CD4-positive, alpha-beta T cell treated with Interleukin-10 for 1 hour (primary cell): Measurements from ENCODE around the gene CDH26.

Source experiments
- DNase-seq: peaks from one replicate; pipeline ENCODE4 v3.0.0-alpha.2; 2020

Gene CDH26

DNA sequence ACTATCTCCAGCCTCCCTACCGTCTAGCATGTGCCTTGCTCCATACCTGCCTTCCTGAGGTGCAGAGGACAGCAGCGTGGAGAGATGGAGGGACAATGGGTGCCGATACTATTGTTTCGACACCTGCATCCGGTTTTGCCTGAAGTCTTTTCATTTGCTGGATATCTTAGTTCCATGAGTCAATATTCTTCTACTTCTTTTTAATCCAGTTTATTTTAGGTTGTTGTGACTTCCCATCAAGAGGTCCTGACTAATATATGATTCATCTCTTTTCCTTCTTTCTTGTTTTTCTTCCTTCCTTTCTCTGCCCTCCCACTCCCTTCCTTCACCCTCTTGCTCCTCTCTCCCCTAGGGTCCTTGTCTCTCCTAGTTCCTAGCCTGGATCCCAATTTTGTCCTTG lies 91.4 kb downstream of the CDH26 start:
- DNase-seq = no peak

DNA sequence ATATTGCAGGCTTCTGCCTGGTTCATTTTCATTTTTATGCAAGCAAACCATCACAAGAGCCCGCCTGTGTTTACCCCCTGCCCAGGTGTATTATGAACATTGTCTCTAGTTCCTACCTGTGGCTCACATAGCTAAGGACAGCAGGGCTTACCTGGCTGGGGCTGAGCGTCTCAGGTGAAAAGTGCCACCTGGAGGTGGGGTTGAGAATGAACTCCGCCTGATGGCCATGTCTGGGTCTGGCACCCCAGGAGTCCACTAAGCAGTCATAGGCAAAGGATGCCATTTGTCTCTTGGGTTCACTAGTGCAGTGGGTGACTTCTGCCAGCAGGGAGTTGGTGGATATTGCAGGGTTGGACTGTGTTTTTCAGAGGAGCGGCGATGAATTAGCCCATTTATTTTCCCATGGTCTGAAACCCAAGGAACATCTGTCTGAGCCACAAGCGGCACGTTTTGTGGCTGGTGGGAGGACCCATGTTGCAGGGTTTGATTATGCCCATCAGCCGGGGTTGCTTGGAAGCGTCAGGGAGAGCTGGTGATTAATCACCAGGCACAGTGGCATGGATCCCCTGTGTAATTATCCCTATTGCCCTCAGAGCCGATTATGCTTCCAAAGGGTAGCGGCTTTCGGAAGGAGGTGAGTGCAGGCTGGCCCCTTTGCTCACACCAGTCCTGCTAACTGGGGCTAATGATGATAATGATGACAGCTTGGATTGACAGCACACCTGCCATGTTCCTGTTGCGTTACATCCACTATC lies 92.1 kb downstream of the CDH26 start:
- peak; percentile 9 for DNase-seq

DNA sequence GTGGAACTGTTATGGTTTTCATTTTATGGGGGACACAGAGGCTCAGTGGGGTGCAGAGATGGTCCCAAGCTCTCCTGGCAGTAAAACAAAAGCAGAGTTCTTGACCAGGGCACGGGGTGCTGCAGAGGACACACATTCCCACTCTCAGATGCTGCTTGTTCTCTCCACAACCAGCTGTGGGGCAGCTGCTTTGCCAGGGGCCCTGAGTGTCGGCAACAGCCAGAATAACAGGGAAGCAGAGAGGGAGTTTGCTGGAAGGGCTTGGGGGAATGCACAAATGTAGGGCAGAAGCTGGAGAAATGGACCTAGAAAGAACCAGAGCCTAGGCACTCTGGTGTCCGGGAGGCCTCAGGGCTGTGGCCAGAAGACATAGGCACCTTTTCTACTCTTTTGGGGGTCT lies 93.7 kb downstream of the CDH26 start:
- DNase-seq = no peak

DNA sequence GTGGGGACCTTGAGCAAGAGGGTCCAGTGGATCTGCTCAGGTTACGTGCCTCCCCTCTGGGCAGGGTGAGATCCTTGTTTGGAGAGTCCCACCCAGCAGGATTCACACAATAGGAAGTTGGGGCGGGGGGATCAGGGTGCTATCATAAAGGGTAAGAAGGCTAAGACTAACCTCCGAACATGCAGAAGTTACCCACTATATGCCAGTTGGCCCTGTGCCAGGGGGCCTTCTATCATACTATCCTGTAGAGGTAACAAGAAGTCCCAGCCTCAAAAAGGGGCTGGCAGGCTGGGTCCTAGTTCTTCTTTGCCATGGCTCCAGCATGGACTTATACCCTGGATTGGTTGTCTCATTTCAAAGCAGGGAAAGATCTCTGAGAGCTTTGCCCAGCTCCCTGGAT lies 94.1 kb downstream of the CDH26 start:
- no peak for DNase-seq

DNA sequence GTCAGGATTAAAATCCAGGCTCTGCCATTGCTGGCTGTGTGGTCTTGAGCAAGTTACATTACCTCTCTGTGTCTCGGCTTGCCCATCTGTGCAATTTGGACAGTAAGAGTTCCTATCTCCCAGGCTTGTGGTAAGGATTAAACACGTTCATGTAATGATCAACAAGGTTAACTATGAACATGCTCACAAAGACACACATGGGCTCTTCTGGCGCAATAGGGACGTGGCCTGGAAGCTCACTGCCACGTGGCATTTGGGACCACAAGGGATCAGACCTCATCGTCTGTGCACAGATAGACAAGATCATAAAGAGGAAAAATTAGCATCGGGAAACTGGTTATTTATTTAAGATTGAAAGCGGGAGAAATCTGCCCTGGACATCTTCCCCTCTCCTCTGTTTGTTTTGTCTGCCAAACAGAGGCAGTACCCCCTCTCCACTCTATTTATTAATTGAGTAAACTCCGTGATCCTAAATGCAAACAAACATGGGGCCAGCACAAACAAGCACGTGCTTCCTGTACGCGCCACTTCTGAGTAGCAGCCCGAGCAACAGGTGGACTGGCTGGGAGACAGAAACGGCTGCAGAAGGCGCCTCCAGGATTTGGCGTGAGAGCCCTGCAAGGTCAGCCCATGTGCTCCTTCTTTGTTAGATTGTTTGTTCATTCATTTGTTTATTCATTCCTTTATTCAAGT lies 95.0 kb downstream of the CDH26 start:
- DNase-seq = no peak

DNA sequence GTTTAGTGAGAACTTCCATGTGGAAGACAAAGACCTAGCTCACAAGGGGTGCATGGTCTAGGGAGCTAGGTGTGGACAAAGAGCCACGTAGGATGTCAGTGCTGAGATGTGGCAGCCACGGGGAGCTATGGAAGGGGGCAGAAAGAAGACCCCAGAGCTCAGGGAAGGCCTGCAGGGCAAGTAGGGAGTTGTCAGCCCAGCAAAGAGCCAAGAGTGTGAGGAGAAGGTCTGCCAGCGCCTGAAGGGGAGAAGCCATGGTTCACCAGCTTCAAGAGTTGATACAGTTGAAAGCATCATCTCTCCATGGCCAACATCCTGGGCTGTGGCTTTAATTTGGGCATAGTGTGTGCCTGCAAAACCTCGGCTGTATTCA lies 95.6 kb downstream of the CDH26 start:
- no peak for DNase-seq

DNA sequence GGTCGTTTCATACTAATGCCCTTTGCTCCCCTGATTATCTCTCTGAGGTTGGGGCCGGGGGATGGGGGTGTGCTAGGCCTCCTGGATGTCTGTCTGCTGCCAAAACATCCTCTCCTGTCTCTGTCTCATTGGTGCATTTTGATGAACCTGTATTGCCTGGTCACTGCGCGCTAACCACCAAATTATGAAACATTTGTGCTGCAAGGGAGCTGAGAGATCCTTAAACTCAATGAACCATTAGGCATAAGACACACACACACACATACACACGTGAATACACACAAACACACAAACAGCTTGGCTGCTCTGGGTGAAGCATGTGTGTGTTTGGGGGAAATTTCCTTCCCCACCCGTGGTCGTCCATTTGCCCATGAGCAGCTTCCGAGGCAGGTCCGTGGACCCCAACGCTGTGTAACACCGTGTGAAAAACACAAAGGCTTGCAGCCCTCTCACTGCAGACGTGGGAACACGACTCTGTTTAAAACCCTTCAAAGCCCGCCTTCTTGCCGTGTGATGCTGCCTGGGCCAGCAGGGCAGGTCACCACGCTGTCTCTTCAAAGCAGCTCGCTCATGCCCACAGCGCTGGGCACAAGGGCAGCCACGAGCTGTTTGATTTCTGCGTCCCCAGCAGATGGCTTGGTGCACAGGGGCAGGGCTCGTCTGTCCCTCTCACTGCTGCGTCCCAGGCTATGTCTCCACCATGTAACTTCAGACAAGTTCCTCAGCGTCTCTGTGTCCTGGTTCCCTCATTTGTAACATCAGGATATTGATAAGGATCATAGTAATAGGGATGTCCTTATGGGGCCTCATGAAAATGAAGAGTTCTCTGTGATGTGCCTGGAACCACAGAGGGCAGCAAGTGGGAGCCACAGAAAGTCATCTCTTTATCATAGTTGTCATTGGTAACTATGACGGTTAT lies 96.8 kb downstream of the CDH26 start:
- DNase-seq = no peak

DNA sequence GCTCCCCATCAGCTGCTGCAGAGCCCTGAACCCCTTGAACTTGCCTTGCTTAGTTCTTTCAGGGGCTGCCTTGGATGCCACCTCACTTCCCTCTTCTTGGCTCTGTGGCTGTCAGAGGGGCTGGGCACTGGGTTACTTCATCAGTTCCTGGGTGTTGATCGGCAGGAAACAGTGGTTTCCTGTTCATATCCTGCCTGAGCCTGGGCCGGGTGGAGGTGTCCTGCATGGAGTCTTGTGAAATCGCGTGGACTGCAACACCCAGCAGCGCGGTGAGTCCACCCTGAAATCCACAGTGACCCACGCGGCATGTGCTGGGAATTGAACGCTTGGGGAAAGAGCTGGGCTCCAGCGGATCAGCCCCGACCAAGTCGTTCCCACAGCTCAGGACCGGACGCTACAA lies 97.5 kb downstream of the CDH26 start:
- peak; percentile 67 for DNase-seq

DNA sequence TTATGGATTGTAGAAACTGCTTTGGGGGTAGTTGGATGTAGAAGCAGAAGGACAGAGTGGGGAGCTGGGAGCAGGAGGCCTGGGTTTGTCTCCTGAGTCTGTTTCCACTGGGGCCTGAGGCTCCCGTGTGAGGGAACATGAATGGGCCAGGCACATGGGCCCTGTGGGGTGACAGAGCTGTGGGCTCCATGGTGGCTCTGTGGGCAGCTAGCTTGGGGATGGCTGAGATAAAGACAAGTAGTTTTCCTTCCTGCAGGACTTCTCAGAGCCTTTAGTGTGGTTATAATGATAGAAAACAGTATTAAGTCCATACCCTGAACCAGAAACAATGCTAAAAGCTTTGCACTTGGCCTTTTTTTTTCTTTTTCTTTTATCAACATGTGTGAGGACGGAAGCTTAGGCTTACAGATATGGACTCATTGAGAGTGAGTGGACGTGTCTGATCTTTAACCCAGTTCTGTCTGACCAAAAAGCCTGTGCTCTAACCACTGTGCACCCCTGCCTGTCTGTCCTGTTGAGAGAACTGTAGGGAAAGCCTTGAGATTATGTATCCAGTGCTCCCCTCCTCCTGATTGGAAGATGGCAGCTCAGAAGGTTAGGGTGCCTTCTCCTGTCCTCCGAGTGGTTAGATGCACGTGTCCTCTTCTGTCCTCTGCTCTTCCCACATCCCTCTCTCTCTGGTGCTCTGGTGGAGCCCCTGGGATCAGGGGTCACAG lies 98.3 kb downstream of the CDH26 start:
- peak; percentile 11 for DNase-seq

DNA sequence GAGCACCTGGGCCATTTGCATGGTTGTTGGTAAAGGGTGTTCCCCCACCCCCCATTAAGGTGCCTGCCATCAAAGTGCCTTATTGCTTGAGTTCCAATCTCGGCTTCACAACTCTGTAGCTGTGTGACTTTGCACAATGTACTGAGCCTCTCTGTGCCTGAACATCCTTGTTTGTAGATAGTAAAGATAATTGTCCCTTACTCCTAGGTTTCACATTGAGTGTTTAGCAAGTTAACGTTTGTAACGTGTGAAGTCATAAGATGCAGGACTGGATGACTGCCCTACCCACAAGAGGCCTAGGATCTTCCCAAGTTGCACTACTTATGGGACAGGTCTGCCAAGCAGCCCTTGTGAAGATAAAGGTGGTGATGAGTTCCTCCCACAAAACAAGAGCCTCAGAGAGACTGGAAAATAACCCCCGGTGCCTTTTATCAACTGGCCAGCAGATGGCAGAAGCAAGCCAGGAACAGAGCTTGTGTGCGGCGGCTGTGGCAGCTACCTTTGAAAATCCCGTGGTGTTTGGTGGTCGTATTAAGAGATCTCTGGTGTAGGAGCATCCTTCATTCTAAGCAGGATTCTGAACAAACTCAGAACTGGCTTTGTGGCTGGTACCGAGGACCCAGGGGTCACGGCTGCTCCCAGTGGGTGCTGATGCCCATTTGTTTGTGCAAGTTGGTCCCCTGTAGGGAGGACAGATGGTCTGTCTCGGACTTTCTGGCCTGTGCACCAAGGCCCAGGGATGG lies 99.1 kb downstream of the CDH26 start:
- DNase-seq = peak; percentile 77

DNA sequence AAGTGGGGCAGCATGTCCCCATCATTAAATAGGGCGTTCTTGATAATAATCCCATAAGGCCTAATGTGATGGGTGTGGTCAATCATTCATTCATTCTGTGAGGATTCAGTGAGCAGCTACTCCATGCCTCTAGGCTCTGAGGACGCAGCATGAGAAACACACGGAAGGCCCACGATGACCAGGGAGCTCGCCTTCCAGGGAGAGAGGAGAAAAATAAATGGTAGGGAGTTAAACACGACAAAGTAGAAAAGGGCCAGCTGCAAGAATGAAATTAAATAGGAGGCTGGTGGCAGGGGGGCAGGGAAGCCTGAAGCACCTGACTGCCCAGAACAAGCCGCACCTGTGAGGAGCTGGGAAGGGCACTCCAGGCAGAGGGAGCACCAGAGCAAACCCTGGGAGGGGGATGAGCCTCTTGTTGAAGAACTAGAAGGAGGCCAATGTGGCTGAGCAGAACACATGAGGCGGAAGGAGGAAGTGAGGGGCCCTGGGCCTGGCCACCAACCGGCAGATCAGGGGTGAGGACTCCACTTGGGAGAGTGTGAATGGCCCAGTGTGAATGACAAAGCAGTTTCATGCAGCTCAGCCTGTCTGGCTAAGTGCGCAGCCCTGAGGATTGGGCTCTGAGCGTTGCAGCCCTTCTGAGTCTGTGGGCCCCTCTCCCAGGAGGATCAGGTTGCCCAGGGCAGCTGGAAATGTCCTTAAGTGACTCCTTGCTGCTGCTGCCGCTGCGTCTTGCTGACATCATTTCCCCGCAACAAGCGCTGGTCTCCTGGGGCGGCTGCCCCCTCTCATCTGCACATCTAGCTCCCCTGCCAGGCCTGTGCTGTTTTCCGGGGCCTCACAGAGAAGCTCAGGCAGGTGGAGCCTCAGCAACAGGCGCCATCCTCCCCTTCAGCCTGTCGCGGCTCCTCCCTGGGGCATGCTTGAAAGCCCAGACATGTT lies 99.9 kb downstream of the CDH26 start:
- DNase-seq = peak; percentile 34

DNA sequence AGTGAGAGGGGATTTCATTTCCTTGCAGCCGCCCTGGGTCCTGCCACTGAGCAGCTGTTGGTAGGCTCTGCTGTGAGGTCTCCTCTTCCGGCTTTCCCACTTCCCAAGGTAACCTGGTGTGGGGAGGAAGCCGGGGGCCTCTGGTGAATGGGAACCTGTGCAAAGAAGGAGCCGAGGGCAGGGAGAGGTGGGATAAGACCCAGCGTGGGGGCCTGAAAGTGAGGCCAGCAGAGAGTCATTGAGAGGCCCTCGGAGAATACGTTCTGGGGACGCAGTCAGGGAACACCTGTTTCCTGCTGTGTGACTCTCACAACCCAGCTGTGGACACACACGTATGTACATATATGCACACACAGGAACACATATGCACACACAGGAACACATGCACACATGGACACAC lies 100.7 kb downstream of the CDH26 start:
- no peak for DNase-seq

DNA sequence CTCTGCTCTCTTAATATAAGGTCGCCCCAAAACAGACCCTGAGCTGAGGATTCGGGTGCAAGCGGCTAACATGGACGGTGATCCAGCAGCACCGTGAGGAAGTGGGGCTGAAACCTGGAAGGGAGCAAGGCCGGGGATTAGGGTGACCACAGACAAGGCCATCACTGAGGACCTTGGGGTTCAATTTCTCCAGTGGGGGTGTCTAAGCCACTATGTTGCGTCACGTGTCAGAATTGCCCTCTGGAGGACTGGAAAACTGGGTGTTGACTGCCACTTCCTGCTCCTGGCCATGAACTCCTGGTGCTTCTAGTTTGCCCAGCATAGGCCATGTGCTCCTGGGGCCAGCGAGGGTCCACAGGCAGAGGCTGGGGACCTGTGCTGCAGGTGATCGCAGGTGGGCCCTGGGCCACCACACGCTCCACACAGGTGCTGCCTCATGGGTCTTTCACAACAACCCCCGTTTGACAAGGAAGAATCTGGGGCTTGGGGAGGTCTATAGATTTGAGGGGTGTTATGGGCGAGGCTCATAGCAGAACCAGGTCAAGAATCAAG lies 101.9 kb downstream of the CDH26 start:
- DNase-seq = no peak

DNA sequence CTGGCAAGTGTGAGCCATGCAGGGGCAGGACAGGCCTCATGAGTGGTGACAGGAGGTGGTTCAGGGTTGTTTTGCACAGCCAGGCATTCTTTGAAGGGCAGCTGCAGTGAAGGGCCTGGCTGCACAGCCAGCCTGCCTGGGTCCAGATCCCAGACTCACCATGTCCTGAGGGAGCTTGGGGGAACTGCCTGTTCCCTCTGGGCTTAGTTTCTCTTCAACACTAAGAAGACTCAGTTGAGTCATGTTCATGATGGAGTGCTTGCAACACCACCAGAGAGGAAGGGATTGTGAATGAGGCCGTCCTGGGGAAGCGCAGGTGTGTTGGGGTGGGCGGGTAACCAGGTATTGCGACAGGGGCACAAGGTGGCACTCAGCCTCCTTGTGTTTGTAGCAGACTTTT lies 102.4 kb downstream of the CDH26 start:
- DNase-seq = no peak

DNA sequence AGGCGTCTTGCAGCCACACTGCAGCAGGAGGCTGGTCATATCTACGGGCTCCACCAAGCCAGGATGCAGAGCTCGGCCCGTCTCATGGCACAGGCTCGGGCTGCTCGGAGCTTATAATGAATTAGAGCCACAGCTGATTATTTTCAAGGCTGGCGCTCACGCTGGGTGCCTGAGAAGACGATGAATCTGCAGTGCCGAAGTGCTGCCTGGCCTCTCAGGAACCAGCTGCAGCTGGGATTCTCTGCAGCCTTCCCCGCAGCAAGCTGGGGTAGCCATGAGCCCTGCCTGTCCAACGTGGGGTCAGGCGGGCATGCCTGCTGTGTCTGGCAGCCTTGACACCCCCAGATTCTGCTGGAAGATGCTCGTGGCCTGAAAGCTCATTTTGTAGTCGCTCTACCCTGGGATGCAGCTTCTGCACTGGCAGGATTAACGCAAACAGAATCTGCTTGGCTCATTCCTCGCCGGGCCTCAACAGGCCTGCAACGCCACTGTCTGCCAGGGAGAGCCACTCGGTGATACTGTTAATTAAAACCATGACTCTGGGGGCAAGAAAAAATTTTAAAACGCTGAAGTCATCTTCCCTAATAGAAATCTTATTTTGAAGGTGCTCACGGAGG lies 104.3 kb downstream of the CDH26 start:
- no peak for DNase-seq

DNA sequence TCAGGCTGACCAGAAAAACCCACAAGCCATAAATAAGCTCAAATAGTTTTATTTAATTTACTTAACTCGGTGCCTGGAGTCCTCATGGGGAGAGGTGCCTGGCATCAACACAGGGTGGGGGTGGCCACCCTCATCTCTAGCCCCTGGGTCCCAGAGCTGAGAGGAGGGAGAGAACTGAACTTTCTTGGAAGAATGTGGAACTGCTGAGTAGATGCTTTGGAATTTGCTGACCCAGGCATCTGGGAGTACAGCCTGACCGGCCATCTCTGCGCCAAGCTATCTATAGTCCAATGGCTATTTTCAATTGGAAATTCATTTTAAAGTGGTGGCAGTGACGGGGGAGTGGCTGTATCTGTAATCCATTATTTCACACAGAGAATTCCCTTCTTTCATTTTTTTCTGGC lies 104.8 kb downstream of the CDH26 start:
- DNase-seq = no peak

DNA sequence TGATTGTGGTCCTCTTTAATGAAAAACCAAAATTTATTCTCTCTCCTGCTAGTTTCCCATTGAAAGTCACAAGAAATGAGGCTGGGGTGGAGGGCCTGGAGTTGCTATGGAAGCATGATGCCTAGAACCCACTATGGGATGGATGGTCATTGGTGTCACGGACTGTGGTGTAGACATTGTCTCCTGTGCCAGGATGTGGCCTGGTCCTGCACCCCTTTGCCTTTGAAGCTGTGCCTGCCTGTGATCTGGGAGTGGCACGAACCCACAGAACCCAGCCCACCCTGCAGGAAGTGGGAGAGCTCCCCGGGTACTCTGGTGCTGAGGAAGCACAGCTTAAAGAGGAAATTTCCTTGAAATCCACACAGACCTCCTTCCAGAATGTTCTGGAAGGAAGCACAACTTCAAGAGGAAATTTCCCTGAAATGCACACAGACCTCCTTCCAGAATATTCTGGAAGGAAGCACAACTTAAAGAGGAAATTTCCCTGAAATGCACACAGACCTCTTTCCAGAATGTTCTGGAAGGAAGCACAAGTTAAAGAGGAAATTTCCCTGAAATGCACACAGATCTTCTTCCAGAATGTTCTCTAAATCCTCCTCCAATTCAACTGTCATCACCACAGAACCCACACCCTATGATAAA lies 105.6 kb downstream of the CDH26 start:
- DNase-seq = no peak
